ENCODE data around the gene AAK1. TPM values are rescaled to one million over a fixed set of nuclear protein-coding genes. Genes with fewer than 3 reads are reported as not detected.

The AAK1 gene
- total RNA-seq, 1 experiment from 2014 or later = 30.6 TPM

DNA sequence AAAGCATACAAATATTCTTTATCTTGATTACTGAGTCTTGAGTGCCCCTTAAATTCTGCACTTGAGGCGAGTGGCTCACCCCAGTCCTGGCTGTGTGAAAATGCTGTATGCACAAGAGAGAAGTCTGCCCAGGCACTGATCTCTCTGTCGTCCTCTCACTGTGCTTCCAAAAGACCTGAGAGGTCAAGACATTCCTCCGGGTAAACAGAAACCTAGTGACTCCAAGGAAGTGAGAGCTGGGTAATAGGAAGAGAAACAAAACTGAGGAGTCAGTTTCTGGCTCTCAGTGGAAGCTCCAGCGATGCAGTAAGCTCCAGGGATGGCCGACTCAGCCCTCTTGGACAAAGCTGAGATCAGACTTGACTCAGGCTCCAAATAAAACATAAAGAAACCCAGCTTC lies 70.9 kb downstream of the AAK1 start:
- no CpG with 5 or more reads among the region's 5 CpGs for WGBS (ENCODE audit: extremely low coverage, insufficient read length, low lambda C conversion rate)
- Histone ChIP-seq H3K14ac (ENCODE audit: insufficient read depth, low read length) (no peak overlapping the region), H4K5ac (ENCODE audit: insufficient read length, low read depth, low read length) (no peak overlapping the region), H2AFZ (ENCODE audit: low read length) (no peak overlapping the region), H2AK5ac (ENCODE audit: insufficient read length, low read length) (no peak overlapping the region), H2BK5ac (ENCODE audit: insufficient read length, low read length) (no peak overlapping the region), H3K4me2 (ENCODE audit: insufficient read depth, insufficient read length, low read length) (no peak overlapping the region), H3T11ph (ENCODE audit: low read length) (no peak overlapping the region), H3K4ac (ENCODE audit: low read depth, low read length) (no peak overlapping the region), H3K27ac (ENCODE audit: insufficient read length, low read depth, low read length) (no peak overlapping the region), H3K18ac (ENCODE audit: insufficient read length, low read depth, low read length) (no peak overlapping the region), H4K91ac (ENCODE audit: insufficient read length, low read depth, low read length) (no peak overlapping the region), H3K27me3 (ENCODE audit: insufficient read depth, low read length) (no peaks in the 10 kb centered on the region), H2BK120ac (ENCODE audit: low read depth, low read length, poor library complexity, severe bottlenecking) (no peak overlapping the region), H3K4me1 (ENCODE audit: insufficient read depth, low read length) (no peaks in the 10 kb centered on the region), H3K23ac (ENCODE audit: insufficient read length, low read depth, low read length) (no peak overlapping the region), H2BK20ac (ENCODE audit: low read depth, low read length, poor library complexity, severe bottlenecking) (no peak overlapping the region), H3K79me1 (ENCODE audit: insufficient read depth, low read depth, low read length, poor library complexity, severe bottlenecking) (no peaks in the 10 kb centered on the region), H3K23me2 (ENCODE audit: insufficient read length, low read depth, low read length, poor library complexity, severe bottlenecking) (no peaks in the 10 kb centered on the region), H4K20me1 (ENCODE audit: control insufficient read depth, insufficient read depth, insufficient read length) (no peaks in the 10 kb centered on the region), H3K9me3 (ENCODE audit: control insufficient read depth, low read depth, low read length) (no peaks in the 10 kb centered on the region), H2BK15ac (ENCODE audit: low read depth, low read length) (no peak overlapping the region), H3K79me2 (ENCODE audit: insufficient read depth, low read length) (0 out of 2 replicates have a peak, but pooled peaks cover 2% of the 10 kb centered on the region), H3K9ac (ENCODE audit: extremely low read depth, insufficient read length, low read length) (no peak overlapping the region), H3K56ac (ENCODE audit: insufficient read length, low read depth, low read length) (no peak overlapping the region), H4K8ac (replicated peaks; ENCODE audit: insufficient read length, low read depth, low read length) (no peak overlapping the region), H2BK12ac (ENCODE audit: insufficient read length, low read depth, low read length) (no peak overlapping the region)
- Mint-ChIP-seq H3K27me3 (ENCODE audit: low read depth) (no peaks in the 10 kb centered on the region), H3K36me3 (ENCODE audit: insufficient read depth in 1 of 3, low read depth in 3 of 3) (no peaks in the 10 kb centered on the region), H3K4me3 (no peak overlapping the region), H3K4me1 (peaks cover 22% of the 10 kb centered on the region in 2 experiments), H3K9me3 (no peaks in the 10 kb centered on the region), H3K27ac (peak overlapping the region; percentile 9 to 57 (median 10); a peak in 4 of 7 replicates)
- DNase-seq = no peak
- TF ChIP-seq, protein P1, sequence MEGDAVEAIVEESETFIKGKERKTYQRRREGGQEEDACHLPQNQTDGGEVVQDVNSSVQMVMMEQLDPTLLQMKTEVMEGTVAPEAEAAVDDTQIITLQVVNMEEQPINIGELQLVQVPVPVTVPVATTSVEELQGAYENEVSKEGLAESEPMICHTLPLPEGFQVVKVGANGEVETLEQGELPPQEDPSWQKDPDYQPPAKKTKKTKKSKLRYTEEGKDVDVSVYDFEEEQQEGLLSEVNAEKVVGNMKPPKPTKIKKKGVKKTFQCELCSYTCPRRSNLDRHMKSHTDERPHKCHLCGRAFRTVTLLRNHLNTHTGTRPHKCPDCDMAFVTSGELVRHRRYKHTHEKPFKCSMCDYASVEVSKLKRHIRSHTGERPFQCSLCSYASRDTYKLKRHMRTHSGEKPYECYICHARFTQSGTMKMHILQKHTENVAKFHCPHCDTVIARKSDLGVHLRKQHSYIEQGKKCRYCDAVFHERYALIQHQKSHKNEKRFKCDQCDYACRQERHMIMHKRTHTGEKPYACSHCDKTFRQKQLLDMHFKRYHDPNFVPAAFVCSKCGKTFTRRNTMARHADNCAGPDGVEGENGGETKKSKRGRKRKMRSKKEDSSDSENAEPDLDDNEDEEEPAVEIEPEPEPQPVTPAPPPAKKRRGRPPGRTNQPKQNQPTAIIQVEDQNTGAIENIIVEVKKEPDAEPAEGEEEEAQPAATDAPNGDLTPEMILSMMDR (conservative IDR thresholded peaks at IDR 0.05) = no peak
